Activated CD8-positive, alpha-beta T cell treated with anti-CD3 and anti-CD28 coated beads for 36 hours (primary cell): Measurements from ENCODE around the gene THEMIS2. TPM values are rescaled to one million over a fixed set of nuclear protein-coding genes. Genes with fewer than 3 reads are reported as not detected.

Source experiments
- ATAC-seq: fragments of 200-7000 bp; cut with Tn5 transposase; one replicate; pipeline ENCODE4 v1.10.0; 2021; ENCODE audit warnings: mild to moderate bottlenecking, moderate library complexity
- CTCF ChIA-PET: fragments of 350-600 bp; sonication (Branson Sonifier 250); formaldehyde crosslinking; loops from one replicate; lab custom pipeline; 2021; ENCODE audit warnings: antibody characterized with exemption; lab: Charles Lee
- POLR2A ChIA-PET: fragments of 350-600 bp; sonication (Branson Sonifier 250); formaldehyde crosslinking; loops from one replicate; lab custom pipeline; 2021; ENCODE audit warnings: antibody characterized with exemption; lab: Charles Lee
- DNase-seq: peaks from one replicate; pipeline ENCODE4 v3.0.0-alpha.2; 2020
- H3K27ac Mint-ChIP-seq: one replicate; pipeline ENCODE4 v1.8.0; 2021; ENCODE audit warnings: mild to moderate bottlenecking, mixed read lengths
- H3K27me3 Mint-ChIP-seq: one replicate; pipeline ENCODE4 v1.8.0; 2021; ENCODE audit warnings: mixed read lengths
- H3K36me3 Mint-ChIP-seq: one replicate; pipeline ENCODE4 v1.8.0; 2021; ENCODE audit warnings: low read depth, mixed read lengths
- H3K4me1 Mint-ChIP-seq: one replicate; pipeline ENCODE4 v1.8.0; 2021; ENCODE audit warnings: low read depth, mixed read lengths
- H3K4me3 Mint-ChIP-seq: one replicate; pipeline ENCODE4 v1.8.0; 2021; ENCODE audit warnings: mild to moderate bottlenecking, moderate library complexity, mixed read lengths
- H3K9me3 Mint-ChIP-seq: one replicate; pipeline ENCODE4 v1.8.0; 2021; ENCODE audit warnings: mixed read lengths
- CTCF ChIP-seq: fragments of 200-600 bp; IDR thresholded peaks from one replicate; pipeline ENCODE4 v1.8.0; 2022; ENCODE audit warnings: antibody characterized with exemption, mild to moderate bottlenecking
- intact Hi-C: fragments of 100-400 bp; cut with micrococcal nuclease; formaldehyde crosslinking; loops from one replicate; pipeline ENCODE4 v1.10.0; 2022
- total RNA-seq, 2 experiments: library from RNA; stranded (reverse); gene quantifications; one replicate each; pipeline ENCODE4 v1.2.3, GENCODE V29; 2021

The THEMIS2 gene
- total RNA-seq, 2 experiments from 2014 or later, result 13.8 to 16.0 TPM

- Mint-ChIP-seq H3K4me3 (no peak overlapping the region), H3K9me3 (no peaks in the 10 kb centered on the region), H3K36me3 (peaks cover 4% of the 10 kb centered on the region), H3K27me3 (no peaks in the 10 kb centered on the region), H3K27ac (no peak overlapping the region), H3K4me1 (peaks cover 24% of the 10 kb centered on the region)
- intact Hi-C loops, result no loop called here
- DNase-seq, result no peak
- no peak for TF ChIP-seq CTCF
- POLR2A ChIA-PET, result no interaction called here
- no peak for ATAC-seq
- CTCF ChIA-PET, result no interaction called here
Observed at GRCh38 chr1:27876341-27877114, 4.2 kb downstream of the THEMIS2 start.

GRCh38 chr1:27877115-27877416, 4.7 kb downstream of the THEMIS2 start:
- peaks cover 21% of the 10 kb centered on the region for H3K4me1 Mint-ChIP-seq
- no peak for ATAC-seq
- no peak for TF ChIP-seq CTCF
- ChIA-PET CTCF (no interaction called here), POLR2A (no interaction called here)
- no peak overlapping the region for H3K4me3 Mint-ChIP-seq
- DNase-seq, result no peak
- H3K27ac Mint-ChIP-seq, result no peak overlapping the region
- intact Hi-C loops, result no loop called here
- H3K27me3 Mint-ChIP-seq, result no peaks in the 10 kb centered on the region
- no peaks in the 10 kb centered on the region for H3K9me3 Mint-ChIP-seq
- H3K36me3 Mint-ChIP-seq, result peaks cover 4% of the 10 kb centered on the region

- no peaks in the 10 kb centered on the region for H3K9me3 Mint-ChIP-seq
- peaks cover 22% of the 10 kb centered on the region for H3K4me1 Mint-ChIP-seq
- peak overlapping the region; percentile 30 for H3K27ac Mint-ChIP-seq
- no peaks in the 10 kb centered on the region for H3K27me3 Mint-ChIP-seq
- ATAC-seq (no peak), DNase-seq (no peak)
- ChIA-PET CTCF (no interaction called here), POLR2A (no interaction called here)
- intact Hi-C loops, result no loop called here
- no peak overlapping the region for H3K4me3 Mint-ChIP-seq
- no peak for TF ChIP-seq CTCF
- peaks cover 4% of the 10 kb centered on the region for H3K36me3 Mint-ChIP-seq
Observed at GRCh38 chr1:27878039-27878438, 5.7 kb downstream of the THEMIS2 start.

- ATAC-seq (no peak), DNase-seq (no peak)
- TF ChIP-seq CTCF, result no peak
- Mint-ChIP-seq H3K27ac (no peak overlapping the region), H3K4me3 (no peak overlapping the region), H3K36me3 (peaks cover 4% of the 10 kb centered on the region), H3K27me3 (no peaks in the 10 kb centered on the region), H3K4me1 (peaks cover 24% of the 10 kb centered on the region), H3K9me3 (no peaks in the 10 kb centered on the region)
- intact Hi-C loops, result no loop called here
- POLR2A ChIA-PET, result no interaction called here
- CTCF ChIA-PET, result interaction anchor here (1.1 to 1.2 kb wide), 2 partner anchors 36 to 44 kb away, joined by 3 to 4 read pairs; no protein-coding TSS in a partner anchor
Observed at GRCh38 chr1:27878787-27879335, 6.5 kb downstream of the THEMIS2 start.

- intact Hi-C loops, result no loop called here
- Mint-ChIP-seq H3K27ac (peak overlapping the region; percentile 10), H3K4me3 (no peak overlapping the region), H3K9me3 (no peaks in the 10 kb centered on the region), H3K27me3 (no peaks in the 10 kb centered on the region), H3K4me1 (peaks cover 30% of the 10 kb centered on the region), H3K36me3 (peaks cover 5% of the 10 kb centered on the region)
- DNase-seq (no peak), ATAC-seq (no peak)
- CTCF ChIA-PET, result interaction anchor here (1.1 to 1.2 kb wide), 3 partner anchors 22 to 44 kb away, joined by 3 to 4 read pairs (median 4); no protein-coding TSS in a partner anchor
- no peak for TF ChIP-seq CTCF
- POLR2A ChIA-PET, result interaction anchor here (0.6 kb wide), 1 partner anchor 333 kb away, joined by 3 read pairs; no protein-coding TSS in a partner anchor
Observed at GRCh38 chr1:27879374-27880082, 7.2 kb downstream of the THEMIS2 start.
